Measurements from ENCODE around the gene MT1G. TPM values are rescaled to one million over a fixed set of nuclear protein-coding genes. Genes with fewer than 3 reads are reported as not detected.

The MT1G gene
- total RNA-seq, 2 experiments from 2014 or later: 14.7 TPM

DNA sequence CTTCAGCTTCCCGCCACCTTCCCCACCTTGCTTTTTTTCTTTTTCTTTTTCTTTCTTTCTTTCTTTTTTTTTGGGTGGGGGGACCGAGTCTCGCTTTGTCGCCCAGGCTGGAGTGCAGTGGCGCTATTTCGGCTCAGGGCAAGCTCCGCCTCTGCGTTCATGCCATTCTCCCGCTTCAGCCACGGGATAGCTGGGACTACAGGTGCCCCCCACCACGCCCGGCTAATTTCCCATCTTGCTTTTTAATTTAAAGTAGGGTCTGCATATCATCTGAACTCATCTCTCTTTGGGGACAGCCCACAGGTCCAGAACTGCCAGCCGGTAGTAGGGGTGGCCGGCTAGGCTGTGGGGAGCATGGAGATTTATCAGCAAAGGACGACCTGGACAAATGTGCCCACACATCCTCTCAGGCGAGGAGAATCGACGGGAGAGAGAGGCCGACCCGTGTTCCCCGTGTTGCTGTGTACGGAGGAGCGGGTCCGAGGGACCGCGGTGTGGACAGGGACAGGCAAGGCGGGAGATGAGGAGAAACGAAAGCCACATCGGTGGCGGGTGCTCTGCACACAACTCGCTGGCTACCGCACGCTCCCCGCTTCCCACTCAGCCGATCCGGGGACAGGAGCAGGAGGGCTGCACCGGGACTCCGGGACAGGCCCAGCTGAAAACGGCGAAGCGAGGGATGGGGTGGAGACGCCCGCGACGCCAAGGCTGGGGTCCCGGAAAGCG is 33.0 kb downstream of the MT1G start:
- no peaks in the 10 kb centered on the region for H3K9me3 Mint-ChIP-seq (ENCODE audit: low read depth)
- no peak overlapping the region for H3K27ac Mint-ChIP-seq
- H3K27me3 Mint-ChIP-seq: peaks cover 80% of the 10 kb centered on the region
- CTCF ChIA-PET: interaction anchor here (1.0 kb wide), 1 partner anchor 13 kb away, joined by 3 read pairs; no protein-coding TSS in a partner anchor
- H3K4me1 Mint-ChIP-seq: peaks cover 24% of the 10 kb centered on the region
- POLR2A ChIA-PET: interaction anchor here (0.7 kb wide), 1 partner anchor 9 kb away, joined by 4 read pairs; the partner anchor contains the start of gene MT1E
- intact Hi-C loops (cut with DNase I, micrococcal nuclease): no loop called here
- H3K4me3 Mint-ChIP-seq: peak overlapping the region; percentile 55
- DNase-seq (no peak), ATAC-seq (no peak)
- H3K36me3 Mint-ChIP-seq (ENCODE audit: low read depth): no peaks in the 10 kb centered on the region

DNA sequence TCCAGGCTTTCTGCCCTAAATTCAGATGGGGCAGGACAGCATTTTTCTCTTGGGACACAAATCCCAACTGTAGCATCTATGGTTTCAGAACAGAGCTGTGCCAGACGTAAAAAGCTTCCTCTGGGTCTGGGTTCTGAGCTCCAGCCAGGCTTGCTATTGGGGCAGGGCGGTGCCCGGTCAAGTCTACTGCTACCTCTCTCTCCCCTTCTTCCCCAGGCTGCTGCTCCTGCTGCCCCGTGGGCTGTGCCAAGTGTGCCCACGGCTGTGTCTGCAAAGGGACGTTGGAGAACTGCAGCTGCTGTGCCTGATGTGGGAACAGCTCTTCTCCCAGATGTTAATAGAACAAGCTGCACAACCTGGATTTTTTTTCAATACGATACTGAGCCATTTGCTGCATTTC is 34.3 kb downstream of the MT1G start:
- H3K27ac Mint-ChIP-seq: no peak overlapping the region
- ChIA-PET POLR2A (no interaction called here), CTCF (no interaction called here)
- DNase-seq (no peak), ATAC-seq (no peak)
- no peaks in the 10 kb centered on the region for H3K36me3 Mint-ChIP-seq (ENCODE audit: low read depth)
- peaks cover 24% of the 10 kb centered on the region for H3K4me1 Mint-ChIP-seq
- intact Hi-C loops (cut with DNase I, micrococcal nuclease): no loop called here
- no peak overlapping the region for H3K4me3 Mint-ChIP-seq
- H3K9me3 Mint-ChIP-seq (ENCODE audit: low read depth): no peaks in the 10 kb centered on the region
- H3K27me3 Mint-ChIP-seq: peaks cover 69% of the 10 kb centered on the region

DNA sequence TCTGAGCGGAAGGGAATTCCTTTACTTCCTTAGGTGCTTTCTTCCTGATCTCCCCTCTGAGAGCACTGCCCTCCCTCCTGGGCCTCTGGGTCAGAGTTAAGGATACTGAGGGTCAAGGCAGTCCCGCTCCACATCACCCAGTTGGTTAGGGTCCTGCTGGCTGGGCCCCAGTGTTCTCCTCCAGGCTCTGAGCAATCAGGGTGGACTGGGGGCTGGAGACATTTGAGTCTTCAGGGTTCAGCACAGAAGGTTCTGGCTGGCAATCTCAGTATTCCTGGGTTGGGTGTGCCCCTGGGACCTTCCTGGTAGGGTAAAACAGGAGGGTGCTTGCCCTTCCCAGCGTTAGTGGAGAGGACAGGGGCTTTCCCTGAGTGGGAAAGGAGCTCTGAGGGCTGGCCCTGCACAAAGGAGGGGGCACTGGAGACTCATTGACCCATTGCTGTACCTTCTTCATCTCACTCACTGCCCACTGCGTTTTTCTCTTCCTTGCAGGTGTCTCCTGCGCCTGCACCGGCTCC is 35.0 kb downstream of the MT1G start:
- no peaks in the 10 kb centered on the region for H3K9me3 Mint-ChIP-seq (ENCODE audit: low read depth)
- intact Hi-C loops (cut with DNase I, micrococcal nuclease): no loop called here
- POLR2A ChIA-PET: no interaction called here
- CTCF ChIA-PET: no interaction called here
- H3K36me3 Mint-ChIP-seq (ENCODE audit: low read depth): no peaks in the 10 kb centered on the region
- H3K27me3 Mint-ChIP-seq: peaks cover 66% of the 10 kb centered on the region
- ATAC-seq (no peak), DNase-seq (no peak)
- H3K27ac Mint-ChIP-seq: no peak overlapping the region
- peak overlapping the region; percentile 52 for H3K4me3 Mint-ChIP-seq
- peaks cover 21% of the 10 kb centered on the region for H3K4me1 Mint-ChIP-seq

DNA sequence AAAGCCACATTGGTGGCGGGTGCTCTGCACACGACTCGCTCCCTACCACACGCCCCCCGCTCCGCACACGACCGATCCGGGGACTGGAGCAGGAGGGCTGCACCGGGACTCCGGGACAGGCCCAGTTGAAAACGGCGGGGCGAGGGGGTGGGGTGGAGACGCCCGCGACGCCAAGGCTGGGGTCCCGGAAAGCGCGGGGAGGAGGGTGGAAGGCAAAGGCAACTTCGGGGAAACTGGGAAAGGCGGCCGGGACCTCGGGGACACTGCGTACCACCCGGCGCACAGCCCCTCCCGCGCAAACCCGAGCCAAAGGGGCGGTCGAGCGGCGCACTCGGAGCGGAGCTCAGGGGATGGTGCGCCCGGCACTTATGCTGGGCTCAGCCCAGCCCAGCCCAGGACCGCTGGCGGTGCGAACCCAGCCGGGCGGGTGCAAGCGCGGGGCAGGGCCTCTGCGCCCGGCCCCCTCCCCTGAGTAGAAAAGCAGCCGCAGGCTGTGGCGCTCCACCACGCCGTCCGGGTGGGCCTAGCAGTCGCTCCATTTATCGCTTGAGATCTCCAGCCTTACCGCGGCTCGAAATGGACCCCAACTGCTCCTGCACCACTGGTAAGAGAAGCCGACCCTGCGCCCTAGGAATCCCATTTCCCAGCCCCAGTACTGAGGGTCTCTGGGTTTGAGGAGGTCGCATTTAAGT is 35.6 kb downstream of the MT1G start, which contains the start of gene MT1M:
MT1M (plus strand) TSS at position 504 of the 692 bp plus-strand sequence; CDS start at position 577, 73 bp downstream.
- H3K9me3 Mint-ChIP-seq (ENCODE audit: low read depth): no peaks in the 10 kb centered on the region
- peak within 1 kb of the TSS; percentile 52 for H3K4me3 Mint-ChIP-seq
- peaks cover 60% of the 10 kb centered on the region for H3K27me3 Mint-ChIP-seq
- POLR2A ChIA-PET: no interaction called here
- peak; percentile 22 for DNase-seq
- H3K4me1 Mint-ChIP-seq: peaks cover 18% of the 10 kb centered on the region
- H3K27ac Mint-ChIP-seq: no peak within 1 kb of the TSS
- intact Hi-C loops (cut with DNase I, micrococcal nuclease): no loop called here
- ATAC-seq: no peak
- H3K36me3 Mint-ChIP-seq (ENCODE audit: low read depth): no peaks in the 10 kb centered on the region
- CTCF ChIA-PET: interaction anchor here (1.2 kb wide), 1 partner anchor 27 kb away, joined by 3 read pairs; no protein-coding TSS in a partner anchor

DNA sequence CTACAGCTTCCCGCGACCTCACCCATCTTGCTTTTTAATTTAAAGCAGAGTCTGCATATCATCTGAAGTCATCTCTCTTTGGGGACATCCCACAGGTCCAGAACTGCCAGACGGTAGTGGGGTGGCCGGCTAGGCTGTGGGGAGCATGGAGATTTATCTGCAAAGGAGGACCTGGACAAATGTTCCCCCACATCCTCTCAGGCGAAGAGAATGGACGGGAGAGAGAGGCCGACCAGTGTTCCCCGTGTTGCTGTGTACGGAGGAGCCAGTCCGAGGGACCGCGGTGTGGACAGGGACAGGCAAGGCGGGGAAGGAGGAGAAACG is 36.1 kb downstream of the MT1G start:
- H3K4me3 Mint-ChIP-seq: peak overlapping the region; percentile 37
- H3K27me3 Mint-ChIP-seq: peaks cover 59% of the 10 kb centered on the region
- peaks cover 18% of the 10 kb centered on the region for H3K4me1 Mint-ChIP-seq
- intact Hi-C loops (cut with DNase I, micrococcal nuclease): no loop called here
- ChIA-PET CTCF (interaction anchor here (0.9 to 1.2 kb wide), 2 partner anchors 11 to 26 kb away, joined by 3 read pairs; no protein-coding TSS in a partner anchor), POLR2A (no interaction called here)
- H3K27ac Mint-ChIP-seq: no peak overlapping the region
- no peaks in the 10 kb centered on the region for H3K9me3 Mint-ChIP-seq (ENCODE audit: low read depth)
- H3K36me3 Mint-ChIP-seq (ENCODE audit: low read depth): no peaks in the 10 kb centered on the region
- ATAC-seq: no peak
- DNase-seq: no peak

DNA sequence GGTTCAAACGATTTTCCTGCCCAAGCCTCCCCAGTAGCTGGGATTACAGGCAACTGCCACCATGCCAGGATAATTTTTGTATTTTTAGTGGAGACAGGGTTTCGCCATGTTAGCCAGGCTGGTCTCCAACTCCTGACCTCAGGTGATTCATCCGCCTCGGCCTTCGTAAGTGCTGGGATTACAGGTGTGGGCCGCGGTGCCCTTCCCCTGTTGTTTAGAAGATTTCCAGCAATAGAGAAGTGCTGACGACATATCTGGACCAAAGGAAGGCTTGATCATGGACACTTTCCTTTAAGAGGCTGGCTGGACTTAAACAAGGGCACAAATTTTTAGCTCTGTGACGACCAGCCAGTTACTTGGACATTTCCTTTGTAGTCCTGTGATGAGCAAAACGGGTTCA is 36.7 kb downstream of the MT1G start:
- CTCF ChIA-PET: interaction anchor here (0.9 to 1.8 kb wide), 5 partner anchors 10 to 30 kb away, joined by 3 to 8 read pairs (median 3); no protein-coding TSS in a partner anchor
- H3K9me3 Mint-ChIP-seq (ENCODE audit: low read depth): no peaks in the 10 kb centered on the region
- no peaks in the 10 kb centered on the region for H3K36me3 Mint-ChIP-seq (ENCODE audit: low read depth)
- DNase-seq (no peak), ATAC-seq (no peak)
- no peak overlapping the region for H3K27ac Mint-ChIP-seq
- peaks cover 20% of the 10 kb centered on the region for H3K4me1 Mint-ChIP-seq
- POLR2A ChIA-PET: no interaction called here
- no peak overlapping the region for H3K4me3 Mint-ChIP-seq
- intact Hi-C loops (cut with DNase I, micrococcal nuclease): no loop called here
- H3K27me3 Mint-ChIP-seq: peaks cover 56% of the 10 kb centered on the region

DNA sequence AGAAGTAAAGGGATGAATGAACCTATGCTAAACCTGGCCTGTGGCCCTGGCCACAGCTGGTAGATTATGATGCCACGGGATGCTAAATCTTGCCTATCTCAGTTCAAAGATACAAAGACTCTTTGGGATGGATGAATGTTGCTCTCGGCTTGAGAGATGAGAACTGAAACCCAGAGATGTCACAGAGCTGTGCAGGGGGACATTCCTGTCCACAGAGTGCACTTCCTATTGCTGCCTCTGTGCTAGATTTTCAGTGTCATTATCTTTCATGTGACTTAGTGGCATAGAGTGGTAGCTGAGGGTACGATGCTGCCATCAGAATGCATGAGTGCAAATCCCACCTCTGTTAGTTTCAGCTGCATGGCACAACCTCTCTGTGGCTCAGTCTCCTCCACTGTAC is 37.7 kb downstream of the MT1G start:
- CTCF ChIA-PET: interaction anchor here (1.2 to 1.8 kb wide), 4 partner anchors 11 to 31 kb away, joined by 4 to 8 read pairs (median 4); no protein-coding TSS in a partner anchor
- POLR2A ChIA-PET: no interaction called here
- Mint-ChIP-seq H3K4me1 (peaks cover 21% of the 10 kb centered on the region), H3K27me3 (peaks cover 57% of the 10 kb centered on the region), H3K4me3 (no peak overlapping the region), H3K27ac (no peak overlapping the region), H3K36me3 (ENCODE audit: low read depth) (no peaks in the 10 kb centered on the region), H3K9me3 (ENCODE audit: low read depth) (no peaks in the 10 kb centered on the region)
- DNase-seq: no peak
- intact Hi-C loops (cut with DNase I, micrococcal nuclease): no loop called here
- peak; percentile 48 for ATAC-seq

DNA sequence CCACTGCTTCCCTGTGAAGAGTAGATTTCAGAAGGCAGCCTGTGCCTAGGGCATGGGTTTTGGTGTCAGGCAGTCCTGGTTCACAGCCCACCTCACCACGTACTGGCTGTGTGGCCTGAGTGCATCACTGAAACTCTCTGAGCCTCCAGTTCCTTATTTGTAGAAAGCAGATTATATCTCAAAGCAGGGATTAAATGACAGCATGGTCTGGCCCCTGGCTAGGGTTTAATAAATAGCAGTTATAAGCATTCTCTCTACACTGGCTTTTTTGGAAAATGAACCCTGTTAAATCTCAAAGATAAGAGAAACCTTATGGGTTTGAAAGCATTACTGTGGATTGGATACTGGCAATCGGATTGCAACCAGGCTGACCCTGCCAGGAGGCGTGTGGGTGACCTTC is 38.3 kb downstream of the MT1G start:
- H3K4me1 Mint-ChIP-seq: peaks cover 21% of the 10 kb centered on the region
- CTCF ChIA-PET: interaction anchor here (1.2 to 1.8 kb wide), 4 partner anchors 12 to 32 kb away, joined by 4 to 8 read pairs (median 4); no protein-coding TSS in a partner anchor
- ATAC-seq (no peak), DNase-seq (no peak)
- H3K27me3 Mint-ChIP-seq: peaks cover 55% of the 10 kb centered on the region
- no peak overlapping the region for H3K4me3 Mint-ChIP-seq
- H3K36me3 Mint-ChIP-seq (ENCODE audit: low read depth): no peaks in the 10 kb centered on the region
- POLR2A ChIA-PET: no interaction called here
- intact Hi-C loops (cut with DNase I, micrococcal nuclease): no loop called here
- H3K27ac Mint-ChIP-seq: no peak overlapping the region
- no peaks in the 10 kb centered on the region for H3K9me3 Mint-ChIP-seq (ENCODE audit: low read depth)

DNA sequence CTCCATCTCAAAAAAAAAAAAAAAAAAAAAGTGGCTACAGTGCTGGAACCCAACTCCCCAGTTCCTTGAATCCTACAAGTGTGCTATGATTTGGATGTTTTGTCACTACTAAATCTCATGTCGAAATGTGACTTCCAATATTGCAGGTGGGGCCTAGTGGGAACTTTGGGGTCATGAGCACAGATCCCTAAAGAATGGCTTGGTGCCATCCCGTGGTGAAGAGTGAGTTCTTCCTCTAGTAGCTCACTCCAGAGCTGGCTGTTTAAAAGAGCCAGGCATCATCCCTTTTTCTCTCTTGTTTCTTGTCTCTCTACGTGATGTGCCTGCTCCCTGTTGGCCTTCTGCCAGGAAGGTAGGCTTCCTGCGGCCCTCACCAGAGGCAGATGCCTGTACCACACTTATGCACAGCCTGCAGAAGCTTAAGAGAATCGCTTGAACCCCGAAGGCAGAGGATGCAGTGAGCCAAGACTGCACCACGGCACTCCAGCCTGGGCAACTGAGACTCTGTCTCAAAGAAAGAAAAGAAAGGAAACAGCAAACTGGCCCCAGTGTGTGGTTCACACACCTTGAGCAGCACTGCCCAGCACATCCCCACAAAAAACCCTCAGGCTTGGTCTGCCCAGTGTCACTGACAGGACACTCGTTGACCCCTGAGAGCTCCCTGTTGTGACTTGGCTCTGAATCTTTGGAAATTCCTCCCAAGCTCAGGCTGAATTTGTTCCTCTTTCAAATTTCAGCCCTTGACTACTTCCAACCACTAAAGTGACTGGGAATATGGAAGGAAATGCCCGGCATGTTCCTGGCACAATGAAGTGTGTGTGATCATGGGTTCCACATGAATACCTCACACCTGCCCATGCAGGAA is 39.1 kb downstream of the MT1G start:
- H3K27ac Mint-ChIP-seq: no peak overlapping the region
- H3K36me3 Mint-ChIP-seq (ENCODE audit: low read depth): no peaks in the 10 kb centered on the region
- ChIA-PET POLR2A (no interaction called here), CTCF (interaction anchor here (1.2 kb wide), 1 partner anchor 28 kb away, joined by 3 read pairs; no protein-coding TSS in a partner anchor)
- intact Hi-C loops (cut with DNase I, micrococcal nuclease): no loop called here
- peaks cover 21% of the 10 kb centered on the region for H3K4me1 Mint-ChIP-seq
- H3K27me3 Mint-ChIP-seq: peaks cover 50% of the 10 kb centered on the region
- no peak overlapping the region for H3K4me3 Mint-ChIP-seq
- DNase-seq: no peak
- no peaks in the 10 kb centered on the region for H3K9me3 Mint-ChIP-seq (ENCODE audit: low read depth)
- no peak for ATAC-seq

DNA sequence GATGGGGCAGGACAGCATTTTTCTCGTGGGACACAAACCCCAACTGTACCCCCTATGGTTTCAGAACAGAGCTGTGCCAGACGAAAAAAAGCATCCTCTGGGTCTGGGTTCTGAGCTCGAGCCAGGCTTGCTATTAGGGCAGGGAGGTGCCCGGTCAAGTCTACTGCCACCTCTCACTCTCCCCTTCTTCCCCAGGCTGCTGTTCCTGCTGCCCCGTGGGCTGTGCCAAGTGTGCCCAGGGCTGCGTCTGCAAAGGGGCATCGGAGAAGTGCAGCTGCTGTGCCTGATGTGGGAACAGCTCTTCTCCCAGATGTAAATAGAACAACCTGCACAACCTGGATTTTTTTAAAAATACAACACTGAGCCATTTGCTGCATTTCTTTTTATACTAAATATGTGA is 41.2 kb downstream of the MT1G start:
- no peak for ATAC-seq
- intact Hi-C loops (cut with DNase I, micrococcal nuclease): no loop called here

More for the DNA sequence above, 41.2 kb downstream of the MT1G start:
- Mint-ChIP-seq H3K27me3 (peaks cover 37% of the 10 kb centered on the region), H3K9me3 (ENCODE audit: low read depth) (no peaks in the 10 kb centered on the region), H3K4me1 (peaks cover 14% of the 10 kb centered on the region), H3K36me3 (ENCODE audit: low read depth) (no peaks in the 10 kb centered on the region), H3K4me3 (peak overlapping the region; percentile 71), H3K27ac (no peak overlapping the region)
- no peak for DNase-seq
- POLR2A ChIA-PET: interaction anchor here (3.0 kb wide), 1 partner anchor 18 kb away, joined by 31 read pairs; the partner anchor contains the start of gene MT2A
- CTCF ChIA-PET: interaction anchor here (0.6 to 0.7 kb wide), 2 partner anchors 37 to 283 kb away, joined by 3 to 5 read pairs; no protein-coding TSS in a partner anchor

Measured in activated CD4-positive, alpha-beta T cell treated with anti-CD3 and anti-CD28 coated beads for 36 hours (primary cell).